ENCODE results near the gene TOB2. TPM values are rescaled to one million over a fixed set of nuclear protein-coding genes. Genes with fewer than 3 reads are reported as not detected.

The TOB2 gene
- total and polyA plus RNA-seq, 7 donors = 9.5 to 111 (median 26.1) TPM

- peaks cover 3 to 65% of the 10 kb centered on the region in 2 donors for H3K36me3 ChIP-seq (ENCODE audit: insufficient read depth in 1 of 2, low read depth in 1 of 2)
- no peak for DNase-seq
- intact Hi-C loops (cut with DNase I) = loop anchor here in 1 of 2 donors (10.0 kb wide), 1 partner anchor 208 kb away; no protein-coding TSS in a partner anchor
- TF ChIP-seq CTCF (IDR thresholded peaks at IDR 0.05) = no peak
- H3K27ac ChIP-seq = no peak overlapping the region
- WGBS, 3 donors = 81 to 87% (median 85%) methylated on average over 19 of the region's 19 CpGs
- no peak for ATAC-seq
- no peaks in the 10 kb centered on the region for H3K9me3 ChIP-seq
- H3K27me3 ChIP-seq (ENCODE audit: insufficient read depth in 3 of 3, low read length in 2 of 3) = no peaks in the 10 kb centered on the region
- H3K4me3 ChIP-seq = no peak overlapping the region
- peaks cover 9% of the 10 kb centered on the region for H3K4me1 ChIP-seq
Measured at GRCh38 chr22:41397143-41397811, 49.3 kb downstream of the TOB2 start.

- DNase-seq (no peak), ATAC-seq (peak in 1 of 4 donors; percentile 22)
- H3K4me1 ChIP-seq = no peaks in the 10 kb centered on the region
- intact Hi-C loops (cut with DNase I) = loop anchor here in 1 of 2 donors (10.0 kb wide), 1 partner anchor 209 kb away; no protein-coding TSS in a partner anchor
- H3K36me3 ChIP-seq (ENCODE audit: insufficient read depth in 1 of 2, low read depth in 1 of 2) = peaks cover 3 to 80% of the 10 kb centered on the region in 2 donors
- 90 to 96% (median 90%) methylated on average over 37 of the region's 37 CpGs for WGBS, 3 donors
- no peak overlapping the region for H3K27ac ChIP-seq
- no peak for TF ChIP-seq CTCF (IDR thresholded peaks at IDR 0.05)
- H3K4me3 ChIP-seq = no peak overlapping the region
- no peaks in the 10 kb centered on the region for H3K27me3 ChIP-seq (ENCODE audit: insufficient read depth in 3 of 3, low read length in 2 of 3)
- H3K9me3 ChIP-seq = no peaks in the 10 kb centered on the region
Measured at GRCh38 chr22:41395531-41396240, 50.9 kb downstream of the TOB2 start.

- Histone ChIP-seq H3K9me3 (no peaks in the 10 kb centered on the region), H3K4me1 (no peaks in the 10 kb centered on the region), H3K4me3 (no peak overlapping the region), H3K27me3 (ENCODE audit: insufficient read depth in 3 of 3, low read length in 2 of 3) (no peaks in the 10 kb centered on the region), H3K27ac (peak overlapping the region; percentile 30), H3K36me3 (ENCODE audit: insufficient read depth in 1 of 2, low read depth in 1 of 2) (peaks cover 3 to 92% of the 10 kb centered on the region in 2 donors)
- DNase-seq (no peak), ATAC-seq (peak in 1 of 4 donors; percentile 7)
- intact Hi-C loops (cut with DNase I) = loop anchor here in 1 of 2 donors (10.0 kb wide), 1 partner anchor 211 kb away; no protein-coding TSS in a partner anchor
- no peak for TF ChIP-seq CTCF (IDR thresholded peaks at IDR 0.05)
- 86 to 90% (median 89%) methylated on average over 11 of the region's 11 CpGs for WGBS, 3 donors
Measured at GRCh38 chr22:41394012-41394356, 52.6 kb downstream of the TOB2 start.

- Histone ChIP-seq H3K27ac (no peak overlapping the region), H3K4me1 (peaks cover 14% of the 10 kb centered on the region), H3K27me3 (ENCODE audit: insufficient read depth in 3 of 3, low read length in 2 of 3) (no peaks in the 10 kb centered on the region), H3K9me3 (no peaks in the 10 kb centered on the region), H3K36me3 (ENCODE audit: insufficient read depth in 1 of 2, low read depth in 1 of 2) (peaks cover 0 to 50% of the 10 kb centered on the region in 2 donors), H3K4me3 (no peak overlapping the region)
- DNase-seq (no peak), ATAC-seq (no peak)
- no peak for TF ChIP-seq CTCF (IDR thresholded peaks at IDR 0.05)
- intact Hi-C loops (cut with DNase I) = no loop called here
- WGBS, 3 donors = 85 to 93% (median 87%) methylated on average over 7 of the region's 7 CpGs
Measured at GRCh38 chr22:41387341-41387740, 59.3 kb downstream of the TOB2 start.

Measured in psoas muscle (tissue), 8 donors.